Measurements from ENCODE around the gene CISH. TPM values are rescaled to one million over a fixed set of nuclear protein-coding genes. Genes with fewer than 3 reads are reported as not detected.

Gene CISH
- total RNA-seq, 1 experiment from 2014 or later = 2.3 TPM

DNA sequence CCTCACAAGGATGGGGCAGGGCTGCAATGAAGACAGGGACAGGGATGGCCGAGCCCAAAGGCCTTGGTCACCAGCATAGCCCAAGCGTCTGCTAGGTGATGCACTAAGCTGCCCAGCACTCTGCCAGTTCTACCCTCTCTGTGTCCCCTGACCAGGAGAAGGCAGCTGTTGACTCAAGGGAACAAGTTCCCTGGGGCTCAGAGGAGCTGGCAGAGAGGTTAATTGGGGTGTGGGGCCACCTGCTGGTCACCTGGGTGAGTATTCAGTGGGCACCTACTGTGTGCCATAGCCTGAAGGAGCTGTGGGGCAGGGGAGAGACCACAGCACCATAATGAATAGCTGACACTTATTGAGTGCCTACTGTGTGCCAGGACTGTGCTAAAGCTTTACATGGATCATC is 41.1 kb upstream of the CISH start:
- no peaks in the 10 kb centered on the region for H3K27me3 ChIP-seq (ENCODE audit: low read length)
- ATAC-seq = peak; percentile 80
- DNase-seq = peak; percentile 76

DNA sequence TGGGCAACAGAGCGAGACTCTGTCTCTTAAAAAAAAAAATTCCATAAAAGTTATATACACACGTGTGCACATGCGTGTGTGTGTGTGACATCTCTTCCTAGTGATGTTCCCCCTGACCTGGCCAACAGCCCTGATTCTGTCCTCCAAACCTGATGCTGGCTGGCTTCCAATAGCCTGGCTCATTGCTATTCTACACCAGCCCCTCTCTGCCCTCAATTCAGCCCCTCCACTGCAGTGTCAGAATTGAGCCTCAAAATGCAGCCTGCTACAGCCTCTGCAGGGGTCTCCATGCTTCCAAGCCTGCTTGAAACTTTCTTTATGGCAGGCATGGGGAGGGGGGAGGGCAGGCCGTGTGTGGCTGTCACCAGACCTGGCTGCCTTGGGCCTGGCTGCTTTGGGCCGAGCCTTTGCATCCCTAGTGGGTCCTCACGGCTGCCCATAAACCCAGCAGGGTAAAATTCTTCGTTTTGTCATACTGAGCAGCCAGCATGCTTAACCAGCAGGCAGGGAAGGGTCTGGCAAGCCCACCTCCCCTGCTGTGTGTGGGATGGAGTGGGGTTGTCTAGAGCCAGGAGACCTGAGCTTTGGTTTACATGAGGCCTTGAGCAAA is 40.5 kb upstream of the CISH start:
- intact Hi-C loops (cut with micrococcal nuclease) = loop anchor here (1.0 kb wide), 1 partner anchor 36 kb away; no protein-coding TSS in a partner anchor
- no peaks in the 10 kb centered on the region for H3F3A ChIP-seq (ENCODE audit: low read length, unreplicated experiment)
- no peak overlapping the region for H3K27ac ChIP-seq (ENCODE audit: low read length)
- H3K79me2 ChIP-seq (ENCODE audit: low read length) = no peaks in the 10 kb centered on the region
- H3K36me3 ChIP-seq (ENCODE audit: low read depth, low read length) = peaks cover 11% of the 10 kb centered on the region; the same call in 1 of the 2 replicates
- H3K9me3 ChIP-seq (ENCODE audit: low read length) = no peaks in the 10 kb centered on the region
- ChIA-PET CTCF (interaction anchor here (0.5 to 4.4 kb wide), 7 partner anchors 8 to 1990 kb away, joined by 3 to 40 read pairs (median 3); partner anchors contain the start of gene MAPKAPK3), POLR2A (ENCODE audit: unreplicated experiment) (no interaction called here)
- no TSS peak for BruUV-seq (replicated peaks)
- no peaks in the 10 kb centered on the region for H3K4me1 ChIP-seq (ENCODE audit: insufficient read depth, low read length)
- no peaks in the 10 kb centered on the region for H3K27me3 ChIP-seq (ENCODE audit: low read length)
- H3K4me2 ChIP-seq (ENCODE audit: low read length) = no peak overlapping the region
- no peaks in the 10 kb centered on the region for H4K20me1 ChIP-seq (ENCODE audit: low read length)
- TF ChIP-seq, protein P1, sequence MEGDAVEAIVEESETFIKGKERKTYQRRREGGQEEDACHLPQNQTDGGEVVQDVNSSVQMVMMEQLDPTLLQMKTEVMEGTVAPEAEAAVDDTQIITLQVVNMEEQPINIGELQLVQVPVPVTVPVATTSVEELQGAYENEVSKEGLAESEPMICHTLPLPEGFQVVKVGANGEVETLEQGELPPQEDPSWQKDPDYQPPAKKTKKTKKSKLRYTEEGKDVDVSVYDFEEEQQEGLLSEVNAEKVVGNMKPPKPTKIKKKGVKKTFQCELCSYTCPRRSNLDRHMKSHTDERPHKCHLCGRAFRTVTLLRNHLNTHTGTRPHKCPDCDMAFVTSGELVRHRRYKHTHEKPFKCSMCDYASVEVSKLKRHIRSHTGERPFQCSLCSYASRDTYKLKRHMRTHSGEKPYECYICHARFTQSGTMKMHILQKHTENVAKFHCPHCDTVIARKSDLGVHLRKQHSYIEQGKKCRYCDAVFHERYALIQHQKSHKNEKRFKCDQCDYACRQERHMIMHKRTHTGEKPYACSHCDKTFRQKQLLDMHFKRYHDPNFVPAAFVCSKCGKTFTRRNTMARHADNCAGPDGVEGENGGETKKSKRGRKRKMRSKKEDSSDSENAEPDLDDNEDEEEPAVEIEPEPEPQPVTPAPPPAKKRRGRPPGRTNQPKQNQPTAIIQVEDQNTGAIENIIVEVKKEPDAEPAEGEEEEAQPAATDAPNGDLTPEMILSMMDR (conservative IDR thresholded peaks at IDR 0.05; ENCODE audit: low read depth, low read length) = no peak
- TF ChIP-seq EZH2 (IDR thresholded peaks at IDR 0.05; ENCODE audit: low read length, unreplicated experiment) = no peak
- TF ChIP-seq EZH2phosphoT487 (IDR thresholded peaks at IDR 0.05; ENCODE audit: borderline replicate concordance, low read length) = no peak
- H3K9me2 ChIP-seq (replicated peaks; ENCODE audit: low read length) = no peaks in the 10 kb centered on the region
- H3K4me3 ChIP-seq (ENCODE audit: low read length) = no peak overlapping the region
- no peak for DNase-seq
- no peak overlapping the region for H3K9ac ChIP-seq (ENCODE audit: low read length)
- no peak for ATAC-seq
- no peak overlapping the region for H2AFZ ChIP-seq (ENCODE audit: low read length)

More for the DNA sequence above, 41.1 kb upstream of the CISH start:
- H3F3A ChIP-seq (ENCODE audit: low read length, unreplicated experiment) = no peaks in the 10 kb centered on the region
- no peaks in the 10 kb centered on the region for H3K79me2 ChIP-seq (ENCODE audit: low read length)
- no peaks in the 10 kb centered on the region for H3K9me3 ChIP-seq (ENCODE audit: low read length)
- H4K20me1 ChIP-seq (ENCODE audit: low read length) = no peaks in the 10 kb centered on the region
- TF ChIP-seq EZH2phosphoT487 (IDR thresholded peaks at IDR 0.05; ENCODE audit: borderline replicate concordance, low read length) = no peak
- TF ChIP-seq EZH2 (IDR thresholded peaks at IDR 0.05; ENCODE audit: low read length, unreplicated experiment) = no peak
- TF ChIP-seq, protein P1 (conservative IDR thresholded peaks at IDR 0.05; ENCODE audit: low read depth, low read length) = peak; percentile 81
- BruUV-seq (replicated peaks) = no TSS peak
- H2AFZ ChIP-seq (ENCODE audit: low read length) = no peak overlapping the region
- H3K9ac ChIP-seq (ENCODE audit: low read length) = no peak overlapping the region
- H3K36me3 ChIP-seq (ENCODE audit: low read depth, low read length) = peaks cover 7% of the 10 kb centered on the region; the same call in 1 of the 2 replicates
- no peaks in the 10 kb centered on the region for H3K9me2 ChIP-seq (replicated peaks; ENCODE audit: low read length)
- no peaks in the 10 kb centered on the region for H3K4me1 ChIP-seq (ENCODE audit: insufficient read depth, low read length)
- POLR2A ChIA-PET (ENCODE audit: unreplicated experiment) = no interaction called here
- H3K4me2 ChIP-seq (ENCODE audit: low read length) = no peak overlapping the region
- CTCF ChIA-PET = interaction anchor here (0.7 to 4.4 kb wide), 9 partner anchors 8 to 1989 kb away, joined by 3 to 40 read pairs (median 3); partner anchors contain the start of genes CISH and MAPKAPK3
- H3K4me3 ChIP-seq (ENCODE audit: low read length) = no peak overlapping the region
- H3K27ac ChIP-seq (ENCODE audit: low read length) = no peak overlapping the region
- intact Hi-C loops (cut with micrococcal nuclease) = loop anchor here (1.0 kb wide), 1 partner anchor 36 kb away; no protein-coding TSS in a partner anchor

DNA sequence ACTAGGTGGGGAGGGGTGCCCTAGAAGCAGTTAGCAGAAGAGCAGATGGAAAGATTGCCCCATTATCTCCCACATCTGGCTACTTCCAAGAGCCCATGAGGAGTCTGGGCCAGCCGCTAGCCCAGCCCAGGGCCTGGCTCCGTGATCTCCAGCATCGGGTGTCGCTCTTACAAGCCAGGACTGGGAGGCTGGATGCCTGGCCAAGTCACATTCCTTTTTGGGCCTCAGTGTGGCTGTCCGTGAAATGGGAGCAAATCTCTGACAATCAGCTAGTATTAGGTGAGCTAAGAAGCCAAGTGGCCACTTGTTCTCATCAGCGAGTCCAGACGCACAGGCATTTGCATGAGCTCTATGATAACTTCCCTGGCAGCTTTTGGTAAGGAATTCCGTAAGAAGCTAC is 39.9 kb upstream of the CISH start:
- Histone ChIP-seq H3K4me1 (ENCODE audit: insufficient read depth, low read length) (no peaks in the 10 kb centered on the region), H3K27me3 (ENCODE audit: low read length) (no peaks in the 10 kb centered on the region), H3K4me3 (ENCODE audit: low read length) (no peak overlapping the region), H4K20me1 (ENCODE audit: low read length) (no peaks in the 10 kb centered on the region), H2AFZ (ENCODE audit: low read length) (no peak overlapping the region), H3K79me2 (ENCODE audit: low read length) (no peaks in the 10 kb centered on the region), H3K9me2 (replicated peaks; ENCODE audit: low read length) (no peaks in the 10 kb centered on the region), H3F3A (ENCODE audit: low read length, unreplicated experiment) (no peaks in the 10 kb centered on the region), H3K4me2 (ENCODE audit: low read length) (no peak overlapping the region), H3K36me3 (ENCODE audit: low read depth, low read length) (peaks cover 15% of the 10 kb centered on the region; the same call in 1 of the 2 replicates), H3K9me3 (ENCODE audit: low read length) (no peaks in the 10 kb centered on the region), H3K27ac (ENCODE audit: low read length) (no peak overlapping the region), H3K9ac (ENCODE audit: low read length) (no peak overlapping the region)
- POLR2A ChIA-PET (ENCODE audit: unreplicated experiment) = no interaction called here
- intact Hi-C loops (cut with micrococcal nuclease) = no loop called here
- DNase-seq = no peak
- no peak for ATAC-seq
- no peak for TF ChIP-seq EZH2phosphoT487 (IDR thresholded peaks at IDR 0.05; ENCODE audit: borderline replicate concordance, low read length)
- no peak for TF ChIP-seq EZH2 (IDR thresholded peaks at IDR 0.05; ENCODE audit: low read length, unreplicated experiment)
- TF ChIP-seq, protein P1 (conservative IDR thresholded peaks at IDR 0.05; ENCODE audit: low read depth, low read length) = no peak
- BruUV-seq (replicated peaks) = no TSS peak
- CTCF ChIA-PET = interaction anchor here (4.4 kb wide), 1 partner anchor 35 kb away, joined by 40 read pairs; the partner anchor contains the start of gene MAPKAPK3

Measured in PC-3 (cell line).